OCI-LY7 (cell line): Measurements from ENCODE around the gene WSB2. TPM values are rescaled to one million over a fixed set of nuclear protein-coding genes. Genes with fewer than 3 reads are reported as not detected.

Source experiments
- BruUV-seq: library from RNA; stranded (reverse); fragments of 400-500 nt; replicated peaks from 2 replicates; lab custom pipeline; 2021; lab: Mats Ljungman, UMichigan
- CTCF ChIA-PET: fragments of 300-600 bp; sonication (Branson Sonifier 250); formaldehyde crosslinking; loops from one replicate; lab custom pipeline; 2022; ENCODE audit warnings: antibody characterized with exemption; ENCODE audit not compliant: unreplicated experiment; lab: Charles Lee
- POLR2A ChIA-PET: fragments of 300-600 bp; sonication (Branson Sonifier 250); formaldehyde crosslinking; loops from one replicate; lab custom pipeline; 2022; ENCODE audit warnings: antibody characterized with exemption; lab: Charles Lee
- DNase-seq: peaks from one replicate; pipeline ENCODE4 v3.0.0-alpha.2; 2015; ENCODE audit warnings: low spot score
- H2AFZ ChIP-seq: fragments of 200-600 bp; sonication (generic), shearing (Covaris generic); 2 replicates; pipeline ENCODE4 v1.6.1; 2014; ENCODE audit warnings: mild to moderate bottlenecking, antibody characterized with exemption, low read length, moderate library complexity
- H3K27ac ChIP-seq: fragments of 200-600 bp; sonication (generic); 2 replicates; pipeline ENCODE4 v1.5.1; 2014; ENCODE audit warnings: mixed run types, low read depth, mild to moderate bottlenecking, moderate library complexity, low read length, inconsistent platforms; ENCODE audit not compliant: poor library complexity, severe bottlenecking
- H3K36me3 ChIP-seq: fragments of 200-600 bp; sonication (generic); 2 replicates; pipeline ENCODE4 v1.6.1; 2014; ENCODE audit warnings: mild to moderate bottlenecking, antibody characterized with exemption, low read length, moderate library complexity, mixed read lengths; ENCODE audit not compliant: insufficient read depth
- H3K4me1 ChIP-seq: fragments of 200-600 bp; sonication (generic); 2 replicates; pipeline ENCODE4 v1.5.1; 2014; ENCODE audit warnings: mild to moderate bottlenecking, low read length; ENCODE audit not compliant: insufficient read depth, poor library complexity, severe bottlenecking
- H3K4me2 ChIP-seq: fragments of 200-600 bp; sonication (generic); 2 replicates; pipeline ENCODE4 v1.6.1; 2014; ENCODE audit warnings: mild to moderate bottlenecking, low read length
- H3K4me3 ChIP-seq: fragments of 200-600 bp; sonication (generic); 2 replicates; pipeline ENCODE4 v1.5.1; 2014; ENCODE audit warnings: mild to moderate bottlenecking, low read depth, low read length; ENCODE audit not compliant: poor library complexity, severe bottlenecking
- H3K79me2 ChIP-seq: fragments of 200-600 bp; sonication (generic); 2 replicates; pipeline ENCODE4 v1.6.1; 2016; ENCODE audit warnings: low read depth, mild to moderate bottlenecking, low read length, moderate library complexity, mixed read lengths; ENCODE audit not compliant: insufficient read depth
- H3K9me2 ChIP-seq: fragments of 200-600 bp; sonication (generic); 2 replicates; pipeline ENCODE4 v1.6.1; 2016; ENCODE audit warnings: mild to moderate bottlenecking, low read length, mixed read lengths; ENCODE audit not compliant: insufficient read depth
- H3K9me3 ChIP-seq: fragments of 200-600 bp; sonication (generic); 2 replicates; pipeline ENCODE4 v1.6.1; 2014; ENCODE audit warnings: mild to moderate bottlenecking, mixed run types, low read length, mixed read lengths
- H4K20me1 ChIP-seq: fragments of 200-600 bp; sonication (generic); 2 replicates; pipeline ENCODE4 v1.6.1; 2014; ENCODE audit warnings: mild to moderate bottlenecking, antibody characterized with exemption, low read length, moderate library complexity, mixed read lengths; ENCODE audit not compliant: insufficient read depth
- EZH2phosphoT487 ChIP-seq: fragments of 200-600 bp; sonication (generic); IDR thresholded peaks from 2 replicates; pipeline ENCODE4 v1.6.1; 2018; ENCODE audit warnings: low read depth, borderline replicate concordance, mild to moderate bottlenecking, mixed run types, antibody characterized with exemption, low read length, moderate library complexity, mixed read lengths
- intact Hi-C: fragments of 100-400 bp; cut with micrococcal nuclease; formaldehyde crosslinking; loops from one replicate; pipeline ENCODE4 v1.10.0; 2022; ENCODE audit not compliant: unreplicated experiment
- total RNA-seq, 2 experiments: library from RNA; depleted of rRNA in 1 of 2; stranded (reverse); fragments of >200 nt in 1 of 2; shearing (Covaris generic) in 1 of 2; gene quantifications; 2 replicates each; pipeline ENCODE4 v1.2.3, GENCODE V29; 2014 to 2022
- TF ChIP-seq, protein P1 (sequence below): fragments of 200-600 bp; sonication (generic); conservative IDR thresholded peaks from 2 replicates; pipeline ENCODE4 v1.5.1; 2014; ENCODE audit warnings: mild to moderate bottlenecking, antibody characterized with exemption, low read length, moderate library complexity, mixed read lengths

WSB2 gene
- total RNA-seq, 2 experiments from 2014 or later, result 31.9 to 34.4 TPM

- Histone ChIP-seq H3K4me1 (no peaks in the 10 kb centered on the region), H3K4me2 (no peak overlapping the region), H3K4me3 (no peak overlapping the region), H3K36me3 (peaks cover 44% of the 10 kb centered on the region), H3K27ac (no peak overlapping the region), H3K79me2 (no peaks in the 10 kb centered on the region), H3K9me2 (no peaks in the 10 kb centered on the region), H4K20me1 (no peaks in the 10 kb centered on the region), H2AFZ (no peak overlapping the region), H3K9me3 (no peaks in the 10 kb centered on the region)
- CTCF ChIA-PET, result no interaction called here
- POLR2A ChIA-PET, result interaction anchor here (0.6 kb wide), 1 partner anchor 21 kb away, joined by 3 read pairs; no protein-coding TSS in a partner anchor
- TF ChIP-seq, protein P1, sequence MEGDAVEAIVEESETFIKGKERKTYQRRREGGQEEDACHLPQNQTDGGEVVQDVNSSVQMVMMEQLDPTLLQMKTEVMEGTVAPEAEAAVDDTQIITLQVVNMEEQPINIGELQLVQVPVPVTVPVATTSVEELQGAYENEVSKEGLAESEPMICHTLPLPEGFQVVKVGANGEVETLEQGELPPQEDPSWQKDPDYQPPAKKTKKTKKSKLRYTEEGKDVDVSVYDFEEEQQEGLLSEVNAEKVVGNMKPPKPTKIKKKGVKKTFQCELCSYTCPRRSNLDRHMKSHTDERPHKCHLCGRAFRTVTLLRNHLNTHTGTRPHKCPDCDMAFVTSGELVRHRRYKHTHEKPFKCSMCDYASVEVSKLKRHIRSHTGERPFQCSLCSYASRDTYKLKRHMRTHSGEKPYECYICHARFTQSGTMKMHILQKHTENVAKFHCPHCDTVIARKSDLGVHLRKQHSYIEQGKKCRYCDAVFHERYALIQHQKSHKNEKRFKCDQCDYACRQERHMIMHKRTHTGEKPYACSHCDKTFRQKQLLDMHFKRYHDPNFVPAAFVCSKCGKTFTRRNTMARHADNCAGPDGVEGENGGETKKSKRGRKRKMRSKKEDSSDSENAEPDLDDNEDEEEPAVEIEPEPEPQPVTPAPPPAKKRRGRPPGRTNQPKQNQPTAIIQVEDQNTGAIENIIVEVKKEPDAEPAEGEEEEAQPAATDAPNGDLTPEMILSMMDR, result no peak
- no peak for TF ChIP-seq EZH2phosphoT487
- BruUV-seq, result no TSS peak
- intact Hi-C loops, result no loop called here
- DNase-seq, result no peak
Observed at GRCh38 chr12:118044075-118044474, 16.9 kb downstream of the WSB2 start.

- no peak overlapping the region for H3K27ac ChIP-seq
- H4K20me1 ChIP-seq, result no peaks in the 10 kb centered on the region
- no peak for DNase-seq
- H3K4me2 ChIP-seq, result no peak overlapping the region
- BruUV-seq, result no TSS peak
- CTCF ChIA-PET, result no interaction called here
- no peaks in the 10 kb centered on the region for H3K79me2 ChIP-seq
- POLR2A ChIA-PET, result no interaction called here
- no peak overlapping the region for H3K4me3 ChIP-seq
- H2AFZ ChIP-seq, result no peak overlapping the region
- H3K9me2 ChIP-seq, result no peaks in the 10 kb centered on the region
- no peaks in the 10 kb centered on the region for H3K4me1 ChIP-seq
- TF ChIP-seq, protein P1, result no peak
- no peak for TF ChIP-seq EZH2phosphoT487
- intact Hi-C loops, result no loop called here
- H3K9me3 ChIP-seq, result no peaks in the 10 kb centered on the region
- H3K36me3 ChIP-seq, result peaks cover 59% of the 10 kb centered on the region
Observed at GRCh38 chr12:118042091-118042490, 18.9 kb downstream of the WSB2 start.

DNA sequence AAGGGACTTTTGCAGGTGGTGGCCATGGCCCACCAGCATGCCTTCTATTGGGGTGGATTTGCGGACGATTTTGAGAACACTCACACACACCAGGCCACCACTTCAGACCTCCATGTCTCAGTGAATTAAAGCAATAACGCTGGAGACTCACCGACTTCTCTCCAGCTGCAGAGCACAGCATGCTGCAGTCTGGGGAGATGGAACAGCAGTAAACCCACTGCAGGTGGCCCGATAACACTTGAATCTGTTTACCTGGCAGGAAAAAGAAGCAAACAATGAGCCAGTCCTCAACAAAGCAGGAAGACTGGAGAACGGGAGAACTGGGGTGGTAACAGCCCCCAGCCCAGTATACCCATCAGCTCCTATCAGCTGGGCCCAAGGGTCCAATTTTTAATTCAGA lies 22.8 kb downstream of the WSB2 start:
- no TSS peak for BruUV-seq
- Histone ChIP-seq H3K79me2 (no peaks in the 10 kb centered on the region), H3K4me2 (no peak overlapping the region), H4K20me1 (no peaks in the 10 kb centered on the region), H2AFZ (no peak overlapping the region), H3K4me1 (peaks cover 9% of the 10 kb centered on the region), H3K9me3 (no peaks in the 10 kb centered on the region), H3K4me3 (no peak overlapping the region), H3K9me2 (no peaks in the 10 kb centered on the region), H3K36me3 (peaks cover 87% of the 10 kb centered on the region), H3K27ac (no peak overlapping the region)
- DNase-seq, result no peak
- CTCF ChIA-PET, result no interaction called here
- TF ChIP-seq, protein P1, result no peak
- TF ChIP-seq EZH2phosphoT487, result no peak
- POLR2A ChIA-PET, result no interaction called here
- intact Hi-C loops, result no loop called here
